Stomach smooth muscle (tissue), 2 donors: Measurements from ENCODE around the gene CDK14.
A peak's percentile ranks its signal among the peaks of the same experiment; 100 is the strongest.
"Not testable (repeated sequence)": the region's sequence is repeated elsewhere in the genome, so short reads cannot be mapped to it uniquely, and the experiment has no call there.

Experiments
- H3K27ac ChIP-seq: one replicate; pipeline ENCODE4 v1.7.0; 2013; ENCODE audit warnings: mild to moderate bottlenecking, low read length, inconsistent platforms
- H3K27me3 ChIP-seq, 2 donors: one replicate each; pipeline ENCODE4 v1.7.0; 2013; ENCODE audit warnings: low read length in 2 of 2; ENCODE audit not compliant: insufficient read depth in 2 of 2, control insufficient read depth in 1 of 2
- H3K36me3 ChIP-seq, 2 donors: one replicate each; pipeline ENCODE4 v1.7.0; 2013; ENCODE audit warnings: low read length in 2 of 2; ENCODE audit not compliant: control insufficient read depth in 2 of 2, insufficient read depth in 2 of 2
- H3K4me1 ChIP-seq: one replicate; pipeline ENCODE4 v1.7.0; 2013; ENCODE audit warnings: low read length; ENCODE audit not compliant: control insufficient read depth, insufficient read depth
- H3K4me3 ChIP-seq, 2 donors: one replicate each; pipeline ENCODE4 v1.7.0; 2013; ENCODE audit warnings: low read length in 2 of 2
- H3K9ac ChIP-seq, 2 donors: one replicate each; pipeline ENCODE4 v1.7.0; 2013; ENCODE audit warnings: low read length in 2 of 2, mild to moderate bottlenecking in 1 of 2
- H3K9me3 ChIP-seq, 2 donors: one replicate each; pipeline ENCODE4 v1.7.0; 2013; ENCODE audit warnings: low read length in 2 of 2; ENCODE audit not compliant: control insufficient read depth in 2 of 2
- donor health status: healthy.
- donor health status: Pancreatic carcinoma.

CDK14 gene

DNA sequence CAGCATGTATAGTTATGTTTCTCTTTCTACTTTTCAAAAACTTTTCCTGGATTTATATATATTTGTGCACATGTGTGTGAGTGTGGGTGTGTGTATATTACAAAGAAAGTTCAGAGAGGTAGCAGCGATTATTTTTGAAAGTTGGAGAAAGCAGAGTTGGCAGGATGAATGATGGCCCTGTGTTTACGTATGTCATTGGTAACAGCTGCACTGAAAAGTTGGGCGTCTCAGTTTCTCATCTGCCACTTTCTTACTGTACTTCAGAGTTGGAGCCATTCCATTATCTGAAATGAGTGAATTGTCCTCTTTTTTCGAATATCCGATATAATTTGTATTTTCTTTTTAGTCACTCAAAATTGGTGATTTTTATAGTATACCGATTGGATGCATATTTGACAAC is 172.2 kb downstream of the CDK14 start:
- no peaks in the 10 kb centered on the region for H3K36me3 ChIP-seq
- no peaks in the 10 kb centered on the region for H3K9me3 ChIP-seq
- no peak overlapping the region for H3K4me3 ChIP-seq
- no peaks in the 10 kb centered on the region for H3K4me1 ChIP-seq
- no peak overlapping the region for H3K9ac ChIP-seq
- H3K27ac ChIP-seq, result no peak overlapping the region
- H3K27me3 ChIP-seq, result no peaks in the 10 kb centered on the region

- H3K4me3 ChIP-seq, result no peak overlapping the region
- H3K9ac ChIP-seq, result no peak overlapping the region
- no peaks in the 10 kb centered on the region for H3K27me3 ChIP-seq
- no peaks in the 10 kb centered on the region for H3K9me3 ChIP-seq
- no peaks in the 10 kb centered on the region for H3K4me1 ChIP-seq
- no peaks in the 10 kb centered on the region for H3K36me3 ChIP-seq
- no peak overlapping the region for H3K27ac ChIP-seq
Measured at GRCh38 chr7:90769036-90769435, 172.9 kb downstream of the CDK14 start.

- H3K27ac ChIP-seq, H3K4me3 ChIP-seq, H3K9ac ChIP-seq, H3K36me3 ChIP-seq, H3K9me3 ChIP-seq, H3K4me1 ChIP-seq, H3K27me3 ChIP-seq: not testable (repeated sequence)
Measured at GRCh38 chr7:90769566-90769965, 173.4 kb downstream of the CDK14 start.

DNA sequence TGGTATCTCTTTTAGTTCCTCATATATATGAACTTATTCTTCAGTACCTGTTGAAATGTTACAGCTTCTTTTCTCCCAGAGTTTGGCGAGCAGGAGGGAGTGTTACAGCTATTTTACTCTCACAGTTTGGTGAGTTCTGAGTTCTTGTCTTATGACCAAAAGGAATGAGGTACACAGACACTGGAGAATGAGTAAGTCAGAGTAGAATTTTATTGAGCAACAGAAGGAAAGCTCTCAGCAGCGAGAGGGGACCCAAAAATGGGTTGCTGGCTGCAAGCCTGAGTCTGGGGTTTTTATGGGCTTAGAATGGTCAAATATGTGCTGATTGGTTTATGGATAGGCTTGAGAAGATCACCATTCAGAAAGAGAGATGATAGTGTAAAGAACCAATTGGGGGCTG is 175.2 kb downstream of the CDK14 start:
- Histone ChIP-seq H3K27me3 (no peaks in the 10 kb centered on the region), H3K9me3 (no peaks in the 10 kb centered on the region), H3K4me3 (no peak overlapping the region), H3K36me3 (no peaks in the 10 kb centered on the region), H3K27ac (no peak overlapping the region), H3K4me1 (no peaks in the 10 kb centered on the region), H3K9ac (no peak overlapping the region)

DNA sequence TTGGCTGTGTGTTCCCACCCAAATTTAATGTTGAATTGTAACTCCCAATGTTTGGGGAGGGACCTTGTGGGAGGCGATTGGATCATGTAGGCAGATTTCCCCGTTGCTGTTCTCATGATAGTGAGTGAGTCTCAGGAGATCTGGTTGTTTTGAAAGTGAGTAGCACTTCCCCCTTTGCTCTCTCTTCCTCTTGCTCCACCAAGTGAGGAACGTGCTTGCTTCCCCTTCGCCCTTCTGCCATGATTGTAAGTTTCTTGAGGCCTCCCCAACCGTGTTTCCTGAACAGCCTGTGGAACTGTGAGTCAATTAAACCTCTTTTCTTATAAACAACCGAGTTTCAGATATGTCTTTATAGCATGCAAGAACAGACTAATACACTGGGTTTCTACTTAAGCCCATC is 176.3 kb downstream of the CDK14 start:
- no peaks in the 10 kb centered on the region for H3K27me3 ChIP-seq
- H3K36me3 ChIP-seq, result no peaks in the 10 kb centered on the region
- no peak overlapping the region for H3K4me3 ChIP-seq
- peaks cover 4% of the 10 kb centered on the region for H3K4me1 ChIP-seq
- H3K9me3 ChIP-seq, result no peaks in the 10 kb centered on the region
- H3K9ac ChIP-seq, result no peak overlapping the region
- H3K27ac ChIP-seq, result no peak overlapping the region

DNA sequence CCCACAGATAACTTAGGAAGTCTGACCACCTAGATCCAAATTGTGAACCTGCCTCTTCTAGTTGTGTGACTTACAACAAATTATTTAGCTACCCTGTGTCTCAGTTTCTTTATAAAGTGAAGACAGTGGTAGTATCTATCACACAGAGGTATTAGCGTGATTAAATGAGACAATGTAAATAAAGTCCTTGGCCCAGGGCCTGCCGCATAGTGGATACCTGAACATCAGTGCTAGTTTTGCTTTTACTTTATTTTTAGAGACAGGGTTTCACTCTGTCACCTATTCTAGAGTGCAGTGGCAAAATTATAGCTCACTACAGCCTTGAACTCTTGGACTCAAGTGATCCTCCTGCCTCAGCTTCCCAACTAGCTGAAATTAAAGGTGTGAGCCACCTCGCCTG is 177.1 kb downstream of the CDK14 start:
- Histone ChIP-seq H3K27me3 (no peaks in the 10 kb centered on the region), H3K9ac (no peak overlapping the region), H3K36me3 (no peaks in the 10 kb centered on the region), H3K4me3 (no peak overlapping the region), H3K9me3 (no peaks in the 10 kb centered on the region), H3K4me1 (peaks cover 7% of the 10 kb centered on the region), H3K27ac (no peak overlapping the region)

- H3K9ac ChIP-seq, result no peak overlapping the region
- no peaks in the 10 kb centered on the region for H3K9me3 ChIP-seq
- H3K27me3 ChIP-seq, result no peaks in the 10 kb centered on the region
- H3K36me3 ChIP-seq, result no peaks in the 10 kb centered on the region
- H3K4me3 ChIP-seq, result no peak overlapping the region
- peaks cover 7% of the 10 kb centered on the region for H3K4me1 ChIP-seq
- no peak overlapping the region for H3K27ac ChIP-seq
Measured at GRCh38 chr7:90774706-90775105, 178.6 kb downstream of the CDK14 start.

DNA sequence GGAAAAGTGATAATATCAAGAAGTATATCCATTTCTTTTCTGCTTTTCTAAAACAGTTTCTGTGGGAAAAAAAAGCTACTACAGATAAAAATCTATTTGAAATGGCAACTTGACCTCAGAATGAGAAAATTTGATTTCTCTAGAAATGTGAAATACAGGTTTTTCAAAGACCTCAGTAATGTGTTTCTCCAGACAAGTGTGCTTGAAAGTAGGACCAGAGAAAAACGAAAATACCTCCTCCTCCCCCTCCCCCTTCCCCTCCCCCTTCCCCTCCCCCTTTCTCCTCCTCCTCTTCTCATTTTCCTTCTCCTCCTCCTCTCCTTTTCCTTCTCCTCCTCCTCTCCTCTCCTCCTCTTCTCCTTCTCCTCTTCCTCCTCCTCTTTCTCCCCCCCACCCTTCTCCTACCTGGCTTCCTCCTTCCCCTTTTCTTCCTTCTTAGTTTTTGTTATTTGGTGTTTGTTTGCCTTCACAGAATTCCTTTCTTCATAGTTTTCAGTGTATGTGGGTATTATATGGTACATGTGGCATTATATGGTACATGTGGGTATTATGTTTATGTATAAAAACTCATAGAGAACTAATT is 179.4 kb downstream of the CDK14 start:
- Histone ChIP-seq H3K9ac (no peak overlapping the region), H3K4me1 (peaks cover 7% of the 10 kb centered on the region), H3K27me3 (no peaks in the 10 kb centered on the region), H3K9me3 (no peaks in the 10 kb centered on the region), H3K4me3 (no peak overlapping the region), H3K36me3 (no peaks in the 10 kb centered on the region), H3K27ac (no peak overlapping the region)

GRCh38 chr7:90777041-90777440 is 180.9 kb downstream of the CDK14 start:
- Histone ChIP-seq H3K4me1 (peaks cover 7% of the 10 kb centered on the region), H3K27ac (no peak overlapping the region), H3K27me3 (no peaks in the 10 kb centered on the region), H3K4me3 (peak overlapping the region in 1 of 2 donors; percentile 22), H3K36me3 (no peaks in the 10 kb centered on the region), H3K9me3 (no peaks in the 10 kb centered on the region), H3K9ac (no peak overlapping the region)

- no peaks in the 10 kb centered on the region for H3K9me3 ChIP-seq
- no peaks in the 10 kb centered on the region for H3K36me3 ChIP-seq
- peaks cover 7% of the 10 kb centered on the region for H3K4me1 ChIP-seq
- H3K4me3 ChIP-seq, result peak overlapping the region in 1 of 2 donors; percentile 22
- no peak overlapping the region for H3K27ac ChIP-seq
- H3K9ac ChIP-seq, result no peak overlapping the region
- H3K27me3 ChIP-seq, result no peaks in the 10 kb centered on the region
Measured at GRCh38 chr7:90777465-90777864, 181.3 kb downstream of the CDK14 start.

DNA sequence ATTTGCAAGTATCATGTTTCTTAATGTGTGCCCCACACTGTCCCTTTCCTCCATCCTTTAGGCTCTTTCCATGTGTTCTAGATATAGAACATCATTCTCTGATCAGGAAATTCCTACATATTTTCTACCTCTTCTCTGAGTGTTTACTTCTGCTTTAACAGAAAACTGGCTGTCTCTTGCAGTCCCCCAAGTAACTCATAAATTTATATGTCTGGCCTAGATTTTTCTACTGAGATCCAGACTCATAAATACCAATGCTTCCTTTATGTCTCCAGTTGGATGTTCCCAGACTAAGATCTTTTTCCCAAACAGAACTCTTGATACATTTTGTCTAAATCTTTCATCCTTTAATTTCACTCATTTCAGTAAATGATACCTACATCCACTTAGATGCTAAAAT is 181.8 kb downstream of the CDK14 start:
- H3K27me3 ChIP-seq, result no peaks in the 10 kb centered on the region
- no peak overlapping the region for H3K27ac ChIP-seq
- H3K36me3 ChIP-seq, result no peaks in the 10 kb centered on the region
- H3K9me3 ChIP-seq, result no peaks in the 10 kb centered on the region
- H3K9ac ChIP-seq, result no peak overlapping the region
- H3K4me1 ChIP-seq, result peaks cover 7% of the 10 kb centered on the region
- no peak overlapping the region for H3K4me3 ChIP-seq
